Vagina (tissue), 2 donors: ENCODE measurements around the gene PPP2R3B. TPM values are rescaled to one million over a fixed set of nuclear protein-coding genes. Genes with fewer than 3 reads are reported as not detected.

Source experiments
- DNase-seq, 2 donors: peaks; one replicate each; pipeline ENCODE4 v3.0.0-alpha.2; 2017; ENCODE audit errors: extremely low spot score in 2 of 2
- H3K27ac ChIP-seq: fragments of 200-600 bp; sonication (generic); one replicate; pipeline ENCODE4 v1.5.1; 2019
- H3K27me3 ChIP-seq: fragments of 200-600 bp; sonication (generic); one replicate; pipeline ENCODE4 v1.5.1; 2019
- H3K36me3 ChIP-seq, 2 donors: fragments of 200-600 bp; sonication (generic); one replicate each; pipeline ENCODE4 v1.5.1; 2017 to 2019
- H3K4me1 ChIP-seq: fragments of 200-600 bp; sonication (generic); one replicate; pipeline ENCODE4 v1.5.1; 2019
- H3K4me3 ChIP-seq, 2 donors: fragments of 200-600 bp; sonication (generic); 1 replicate in 1 of 2; 2 replicates in 1 of 2; pipeline ENCODE4 v1.5.1; 2016 to 2019
- H3K9me3 ChIP-seq: fragments of 200-600 bp; sonication (generic); one replicate; pipeline ENCODE4 v1.5.1; 2019
- CTCF ChIP-seq, 3 experiments: fragments of 450-650 bp in 2 of 3; fragments of 200-600 bp in 1 of 3; sonication (generic) in 1 of 3; IDR thresholded peaks; one replicate each; pipeline ENCODE4 v1.5.1; 2017 to 2019; ENCODE audit warnings: antibody characterized with exemption in 3 of 3, mild to moderate bottlenecking in 2 of 3, moderate library complexity in 2 of 3
- POLR2A ChIP-seq, 2 donors: fragments of 450-650 bp; IDR thresholded peaks; one replicate each; pipeline ENCODE4 v1.6.1; 2017; ENCODE audit warnings: antibody characterized with exemption in 2 of 2, mild to moderate bottlenecking in 2 of 2, moderate library complexity in 2 of 2
- POLR2AphosphoS5 ChIP-seq, 2 donors: sonication (generic); formaldehyde crosslinking; IDR thresholded peaks; one replicate each; pipeline ENCODE4 v1.9.0; 2017; ENCODE audit warnings: antibody characterized with exemption in 2 of 2, mild to moderate bottlenecking in 2 of 2, low read depth in 1 of 2; ENCODE audit not compliant: insufficient read depth in 1 of 2
- intact Hi-C: fragments of 100-400 bp; cut with DNase I; formaldehyde crosslinking; loops from one replicate; pipeline ENCODE4 v1.15.1; 2023
- total RNA-seq: library from RNA; depleted of rRNA; stranded (reverse); fragments of >200 nt; gene quantifications from one replicate; pipeline ENCODE4 v1.2.3, GENCODE V29; 2016

Gene PPP2R3B
- total RNA-seq, 1 donor from 2014 or later, result 28.5 TPM

DNA sequence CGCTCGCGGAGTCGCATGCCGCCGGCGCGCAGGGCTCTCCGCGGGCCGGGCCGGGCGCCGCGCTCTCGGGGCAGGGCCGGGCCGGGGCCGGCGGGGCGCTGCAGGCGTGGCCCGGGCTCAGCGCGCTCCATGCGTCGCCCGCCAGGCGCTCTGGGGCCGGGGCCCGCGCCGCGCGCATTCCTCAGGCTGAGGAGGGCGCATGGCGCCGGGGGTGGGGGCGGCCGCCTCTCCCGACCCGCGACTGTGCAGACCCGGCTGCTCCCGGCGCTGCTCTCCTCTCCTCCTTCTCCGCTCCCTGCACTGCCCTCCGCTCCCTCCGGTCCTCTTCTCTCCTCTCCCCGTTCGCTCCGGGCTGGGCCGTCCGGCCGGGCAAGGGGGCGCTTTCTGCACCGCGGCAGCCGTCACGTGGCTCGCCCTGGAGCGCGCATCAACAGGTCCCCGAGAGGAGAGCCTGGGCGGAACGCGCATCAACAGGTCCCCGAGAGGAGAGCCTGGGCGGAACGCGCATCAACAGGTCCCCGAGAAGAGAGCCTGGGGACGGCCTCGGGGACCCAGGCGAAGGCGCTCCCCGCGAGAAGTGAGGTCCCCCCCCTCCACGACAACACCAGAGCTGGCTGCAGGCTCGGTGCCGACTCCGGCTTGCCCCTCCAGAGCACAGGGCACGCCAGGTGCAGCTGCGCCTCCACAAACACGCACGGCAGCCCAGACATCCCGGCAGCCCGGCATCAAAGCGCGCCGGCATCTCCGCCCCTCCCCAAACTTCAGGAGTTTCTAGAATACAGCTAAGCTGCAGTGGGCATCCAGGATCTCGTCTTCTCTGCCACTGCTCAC lies 12.9 kb downstream of the PPP2R3B start:
- no peaks in the 10 kb centered on the region for H3K27me3 ChIP-seq
- no peak for DNase-seq
- no peaks in the 10 kb centered on the region for H3K9me3 ChIP-seq
- peaks cover 22% of the 10 kb centered on the region for H3K4me1 ChIP-seq
- no peak overlapping the region for H3K27ac ChIP-seq
- H3K36me3 ChIP-seq, result no peaks in the 10 kb centered on the region
- intact Hi-C loops, result no loop called here
- H3K4me3 ChIP-seq, result peak overlapping the region; percentile 45 to 51
- no peak for TF ChIP-seq CTCF (IDR thresholded peaks at IDR 0.05)
- no peak for TF ChIP-seq POLR2A (IDR thresholded peaks at IDR 0.05)
- TF ChIP-seq POLR2AphosphoS5 (IDR thresholded peaks at IDR 0.05; ENCODE audit: insufficient read depth in 1 of 2, low read depth in 1 of 2), result no peak

DNA sequence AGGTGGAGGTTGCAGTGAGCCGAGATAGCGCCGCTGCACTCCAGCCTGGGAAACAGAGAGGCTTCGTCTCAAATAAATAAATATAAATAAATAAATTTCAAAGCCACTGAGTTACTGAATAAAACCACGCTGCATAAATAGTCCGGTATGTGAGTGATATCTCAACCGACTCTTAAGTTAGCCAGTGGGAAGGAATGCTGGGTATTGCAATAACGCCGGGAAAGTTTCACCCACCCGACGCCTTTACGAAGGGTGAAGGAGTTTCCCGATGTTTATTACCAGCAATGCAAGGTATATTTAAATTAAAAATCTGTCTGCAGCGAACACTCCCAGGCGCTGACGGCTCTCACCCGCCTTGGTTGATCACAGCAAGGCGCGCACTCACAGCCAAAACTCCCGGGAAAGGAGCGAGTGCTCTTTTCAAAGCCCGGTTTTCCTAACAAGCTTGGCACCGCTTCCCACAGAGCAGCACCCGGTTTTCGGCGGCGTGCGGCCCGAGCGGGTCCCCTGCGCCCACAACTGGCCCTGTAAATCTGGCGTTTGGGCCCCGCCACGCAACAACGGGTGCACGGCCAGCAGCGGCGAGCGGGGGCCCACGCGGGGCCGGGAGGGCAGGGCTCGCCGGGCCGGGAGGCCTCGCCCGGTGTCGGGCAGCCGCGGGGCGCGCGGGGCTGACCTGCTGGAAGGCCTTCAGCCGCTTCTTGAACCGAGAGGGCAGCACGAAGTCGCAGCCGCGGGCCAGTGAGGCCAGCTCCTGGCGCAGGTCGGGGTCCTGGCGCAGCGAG lies 13.7 kb downstream of the PPP2R3B start:
- no peaks in the 10 kb centered on the region for H3K27me3 ChIP-seq
- H3K4me3 ChIP-seq, result peak overlapping the region; percentile 45 to 51
- H3K36me3 ChIP-seq, result no peaks in the 10 kb centered on the region
- no peak for DNase-seq
- TF ChIP-seq POLR2A (IDR thresholded peaks at IDR 0.05) (no peak), CTCF (IDR thresholded peaks at IDR 0.05) (no peak)
- no peaks in the 10 kb centered on the region for H3K9me3 ChIP-seq
- H3K27ac ChIP-seq, result no peak overlapping the region
- peaks cover 22% of the 10 kb centered on the region for H3K4me1 ChIP-seq
- intact Hi-C loops, result no loop called here

- Histone ChIP-seq H3K9me3 (no peaks in the 10 kb centered on the region), H3K4me3 (no peak overlapping the region), H3K4me1 (peaks cover 22% of the 10 kb centered on the region), H3K36me3 (no peaks in the 10 kb centered on the region), H3K27ac (no peak overlapping the region), H3K27me3 (no peaks in the 10 kb centered on the region)
- no peak for TF ChIP-seq POLR2AphosphoS5 (IDR thresholded peaks at IDR 0.05; ENCODE audit: insufficient read depth in 1 of 2, low read depth in 1 of 2)
- no peak for TF ChIP-seq CTCF (IDR thresholded peaks at IDR 0.05)
- TF ChIP-seq POLR2A (IDR thresholded peaks at IDR 0.05), result no peak
- intact Hi-C loops, result no loop called here
- no peak for DNase-seq
Measured at GRCh38 chrX:371907-372306, 14.8 kb downstream of the PPP2R3B start.

GRCh38 chrX:370963-371745 lies 15.6 kb downstream of the PPP2R3B start:
- no peak for DNase-seq
- Histone ChIP-seq H3K36me3 (no peaks in the 10 kb centered on the region), H3K27ac (no peak overlapping the region), H3K9me3 (no peaks in the 10 kb centered on the region), H3K4me1 (peaks cover 22% of the 10 kb centered on the region), H3K27me3 (no peaks in the 10 kb centered on the region), H3K4me3 (no peak overlapping the region)
- TF ChIP-seq POLR2A (IDR thresholded peaks at IDR 0.05), result no peak
- no peak for TF ChIP-seq CTCF (IDR thresholded peaks at IDR 0.05)
- no peak for TF ChIP-seq POLR2AphosphoS5 (IDR thresholded peaks at IDR 0.05; ENCODE audit: insufficient read depth in 1 of 2, low read depth in 1 of 2)
- intact Hi-C loops, result no loop called here
